Measurements from ENCODE around the gene CLDN6. TPM values are rescaled to one million over a fixed set of nuclear protein-coding genes. Genes with fewer than 3 reads are reported as not detected.

CLDN6 gene
- total RNA-seq, 2 experiments from 2014 or later = not detected

DNA sequence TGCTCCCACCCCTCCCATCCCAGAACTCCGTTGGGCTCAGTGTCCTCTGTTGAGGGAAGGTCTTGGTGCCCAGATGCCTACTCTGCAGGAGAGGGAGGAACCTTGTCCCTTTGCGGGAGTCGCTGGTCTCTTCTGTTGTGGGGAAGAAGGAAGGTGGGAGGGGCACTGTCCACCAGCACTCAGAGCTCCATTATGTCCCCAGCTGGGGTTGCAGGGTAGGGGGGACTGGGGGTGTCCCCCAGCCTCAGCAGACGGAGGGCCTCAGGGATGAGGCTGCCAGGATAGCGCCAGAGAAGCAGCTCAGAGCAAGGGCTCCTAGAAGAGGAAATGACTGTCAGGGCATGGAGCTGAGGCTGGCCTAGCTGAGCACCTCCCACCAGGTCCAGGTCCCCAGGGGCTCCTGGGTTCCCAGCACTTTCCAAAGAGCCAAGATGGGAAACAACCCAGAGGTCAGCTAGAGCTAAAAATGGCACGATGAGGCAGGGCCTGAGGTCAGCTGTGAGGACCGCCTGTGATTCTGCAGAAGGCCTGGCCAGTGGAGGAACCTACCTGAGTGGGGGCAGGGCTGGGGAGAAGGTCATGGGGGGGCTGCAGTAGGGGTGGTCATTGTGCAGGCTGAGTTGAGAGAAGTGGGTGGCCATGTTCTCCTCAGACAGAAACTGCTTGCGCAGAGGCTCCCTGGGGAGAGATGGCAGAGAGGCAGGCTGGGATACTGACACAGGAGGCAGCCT is 4.9 kb upstream of the CLDN6 start:
- ChIA-PET CTCF (interaction anchor here (0.7 to 6.6 kb wide), 8 partner anchors 8 to 139 kb away, joined by 3 to 80 read pairs (median 4); a partner anchor contains a TSS), POLR2A (interaction anchor here (0.9 to 1.7 kb wide), 3 partner anchors 43 to 53 kb away, joined by 3 to 4 read pairs (median 3); partner anchors contain the start of gene IL32)

DNA sequence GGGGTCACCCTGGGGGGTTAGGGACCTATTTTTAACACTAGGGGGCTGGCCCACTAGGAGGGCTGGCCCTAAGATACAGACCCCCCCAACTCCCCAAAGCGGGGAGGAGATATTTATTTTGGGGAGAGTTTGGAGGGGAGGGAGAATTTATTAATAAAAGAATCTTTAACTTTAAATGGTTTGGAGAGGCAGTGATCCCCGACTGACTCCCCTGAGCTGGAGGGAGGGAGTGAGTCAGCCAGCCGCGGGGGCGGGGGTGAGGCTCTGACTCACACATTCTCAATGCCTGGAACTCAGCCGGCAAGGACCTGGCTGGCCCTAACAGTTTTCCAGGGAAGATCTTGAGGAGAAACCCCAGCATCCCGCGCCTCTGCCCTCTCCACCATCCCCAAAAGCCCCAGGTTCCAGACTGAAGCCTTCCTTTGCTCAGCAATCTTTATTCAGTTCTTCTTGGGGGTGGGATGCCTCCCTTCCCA is 4.3 kb upstream of the CLDN6 start:
- ChIA-PET POLR2A (interaction anchor here (0.7 to 1.7 kb wide), 2 partner anchors 18 to 43 kb away, joined by 3 to 4 read pairs; partner anchors contain the start of gene IL32), CTCF (interaction anchor here (0.7 to 6.6 kb wide), 9 partner anchors 9 to 107 kb away, joined by 3 to 80 read pairs (median 6); a partner anchor contains a TSS)

DNA sequence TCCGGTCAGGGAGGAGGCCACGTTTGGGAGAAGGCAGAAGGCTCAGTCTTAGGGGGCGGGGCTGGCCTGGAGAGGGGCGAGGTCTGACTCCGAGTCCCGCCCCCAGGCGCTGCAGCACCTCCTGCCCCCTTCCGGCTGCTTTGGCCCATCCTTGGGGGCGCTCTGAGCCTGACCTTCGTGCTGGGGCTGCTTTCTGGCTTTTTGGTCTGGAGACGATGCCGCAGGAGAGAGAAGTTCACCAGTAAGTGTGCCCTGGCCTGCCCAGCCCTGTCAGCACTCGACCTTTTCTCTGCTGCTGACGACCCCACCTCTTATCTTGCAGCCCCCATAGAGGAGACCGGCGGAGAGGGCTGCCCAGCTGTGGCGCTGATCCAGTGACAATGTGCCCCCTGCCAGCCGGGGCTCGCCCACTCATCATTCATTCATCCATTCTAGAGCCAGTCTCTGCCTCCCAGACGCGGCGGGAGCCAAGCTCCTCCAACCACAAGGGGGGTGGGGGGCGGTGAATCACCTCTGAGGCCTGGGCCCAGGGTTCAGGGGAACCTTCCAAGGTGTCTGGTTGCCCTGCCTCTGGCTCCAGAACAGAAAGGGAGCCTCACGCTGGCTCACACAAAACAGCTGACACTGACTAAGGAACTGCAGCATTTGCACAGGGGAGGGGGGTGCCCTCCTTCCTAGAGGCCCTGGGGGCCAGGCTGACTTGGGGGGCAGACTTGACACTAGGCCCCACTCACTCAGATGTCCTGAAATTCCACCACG is 3.6 kb upstream of the CLDN6 start:
- CTCF ChIA-PET = interaction anchor here (0.5 to 6.6 kb wide), 9 partner anchors 10 to 107 kb away, joined by 3 to 80 read pairs (median 6); no protein-coding TSS in a partner anchor

DNA sequence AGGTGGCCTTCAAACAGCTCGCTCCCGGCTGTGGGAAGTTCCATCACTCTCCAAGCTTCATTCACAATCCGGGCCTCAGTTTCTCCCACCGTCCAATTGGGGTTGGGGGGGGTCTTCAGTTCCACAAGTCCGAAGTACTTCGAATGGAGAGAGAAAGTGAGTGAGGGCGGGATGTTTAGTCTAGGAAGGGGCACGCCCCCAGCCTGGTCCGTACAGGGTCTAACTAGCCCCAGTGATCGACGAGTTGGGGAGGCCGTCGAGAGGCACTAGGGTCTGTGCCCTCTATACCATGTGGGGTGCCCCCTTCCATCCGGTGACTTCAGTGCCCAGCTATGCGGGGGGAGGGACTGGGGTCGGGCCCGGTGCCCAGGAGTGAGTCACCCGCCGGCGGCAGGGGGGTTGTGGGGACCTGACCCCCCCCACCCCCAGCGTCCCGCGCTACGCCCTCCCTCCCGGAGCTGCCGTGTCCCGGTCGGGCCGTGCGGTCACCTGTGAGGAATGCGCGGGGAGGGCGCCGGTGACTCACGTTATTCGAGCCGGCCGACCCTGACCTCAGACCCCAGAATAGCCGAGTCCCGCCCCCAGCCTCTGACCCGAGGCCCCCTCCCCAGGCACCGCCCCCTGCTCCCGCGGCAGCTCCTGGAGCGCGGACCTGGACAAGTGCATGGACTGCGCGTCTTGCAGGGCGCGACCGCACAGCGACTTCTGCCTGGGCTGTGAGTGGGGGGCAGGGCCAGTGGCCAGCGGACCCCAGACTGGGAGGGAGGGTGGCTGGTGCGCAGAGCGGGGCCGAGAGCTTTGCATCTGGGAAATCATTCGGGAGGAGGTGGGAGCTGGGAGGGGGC is 2.8 kb upstream of the CLDN6 start:
- ChIA-PET POLR2A (interaction anchor here (0.6 to 1.5 kb wide), 6 partner anchors 9 to 109 kb away, joined by 3 to 7 read pairs (median 4); partner anchors contain the start of genes IL32 and PKMYT1), CTCF (interaction anchor here (0.5 to 6.6 kb wide), 7 partner anchors 9 to 87 kb away, joined by 3 to 80 read pairs (median 7); no protein-coding TSS in a partner anchor)

More for the DNA sequence above, 3.6 kb upstream of the CLDN6 start:
- POLR2A ChIA-PET = interaction anchor here (0.7 to 1.1 kb wide), 2 partner anchors 10 to 18 kb away, joined by 3 to 7 read pairs; no protein-coding TSS in a partner anchor

DNA sequence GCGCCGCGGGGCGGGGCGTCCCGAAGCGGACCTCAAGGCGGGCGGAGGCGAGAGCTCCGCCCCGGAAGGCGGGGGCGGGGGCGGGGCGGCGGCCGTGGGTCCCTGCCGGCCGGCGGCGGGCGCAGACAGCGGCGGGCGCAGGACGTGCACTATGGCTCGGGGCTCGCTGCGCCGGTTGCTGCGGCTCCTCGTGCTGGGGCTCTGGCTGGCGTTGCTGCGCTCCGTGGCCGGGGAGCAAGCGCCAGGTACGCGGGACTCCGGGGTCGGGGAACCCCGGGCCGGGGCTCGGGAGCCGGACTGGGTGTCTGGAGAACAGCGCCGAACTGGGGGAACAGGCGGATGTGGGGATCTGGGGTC is 2.2 kb upstream of the CLDN6 start, which contains the start of gene TNFRSF12A:
TSS of gene TNFRSF12A (plus strand) at position 122 of the 357 bp plus-strand sequence. CDS start at position 152, 30 bp downstream.
- ChIA-PET CTCF (interaction anchor here (1.5 to 6.6 kb wide), 5 partner anchors 9 to 50 kb away, joined by 4 to 80 read pairs (median 7); no protein-coding TSS in a partner anchor), POLR2A (interaction anchor here (0.6 to 1.5 kb wide), 6 partner anchors 9 to 109 kb away, joined by 3 to 7 read pairs (median 4); partner anchors contain the start of genes IL32 and PKMYT1)

DNA sequence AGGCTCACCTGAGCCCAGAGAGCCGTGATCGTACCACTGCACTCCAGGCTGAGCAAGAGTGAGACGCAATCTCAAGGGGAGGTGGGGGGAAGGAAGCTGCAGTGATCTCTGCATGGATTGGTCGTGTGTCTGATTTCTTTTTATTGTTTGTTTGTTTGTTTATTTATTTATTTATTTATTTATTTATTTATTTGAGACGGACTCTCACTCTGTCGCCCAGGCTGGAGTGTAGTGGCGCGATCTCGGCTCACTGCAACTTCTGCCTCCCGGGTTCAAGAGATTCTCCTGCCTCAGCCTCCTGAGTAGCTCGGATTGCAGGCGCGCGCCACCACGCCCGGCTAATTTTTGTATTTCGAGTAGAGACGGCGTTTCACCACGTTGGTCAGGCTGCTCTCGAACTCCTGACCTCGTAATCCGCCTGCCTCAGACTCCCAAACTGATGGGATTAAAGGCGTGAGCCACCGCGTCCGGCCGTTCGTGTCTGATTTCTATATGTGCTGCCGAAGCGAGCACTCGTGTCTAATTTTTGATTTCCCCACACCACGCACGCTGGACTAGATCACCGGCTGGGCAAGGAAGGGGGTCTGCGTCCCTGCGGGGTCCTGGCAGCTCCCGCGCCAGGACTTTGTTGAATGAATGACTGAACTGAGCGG is 1.7 kb upstream of the CLDN6 start:
- CTCF ChIA-PET = interaction anchor here (1.0 to 6.6 kb wide), 7 partner anchors 8 to 110 kb away, joined by 3 to 80 read pairs (median 6); no protein-coding TSS in a partner anchor
- POLR2A ChIA-PET = interaction anchor here (1.3 to 1.5 kb wide), 4 partner anchors 10 to 110 kb away, joined by 3 to 6 read pairs (median 4); partner anchors contain the start of genes IL32 and PKMYT1

DNA sequence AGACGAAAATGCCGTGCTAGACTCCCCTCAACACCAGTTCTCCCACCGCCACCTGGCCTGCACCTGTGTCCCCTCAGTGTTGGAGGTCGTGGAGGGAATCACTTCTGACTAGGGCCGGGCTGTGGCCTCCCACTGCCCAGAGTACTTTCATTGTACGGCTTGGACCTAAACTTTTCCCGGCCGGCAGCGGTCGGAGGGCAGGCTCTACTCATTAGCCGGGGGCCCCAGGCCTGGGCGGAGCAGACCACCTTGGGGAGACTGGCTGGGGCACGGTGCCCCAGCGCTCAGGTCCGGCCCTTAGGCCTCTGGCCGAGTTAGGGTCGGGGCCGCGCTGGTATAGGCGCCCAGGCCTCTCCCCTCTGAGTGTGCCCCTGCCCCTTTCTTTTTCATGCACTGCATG is 639 bp downstream of the CLDN6 start:
- ChIA-PET CTCF (interaction anchor here (1.1 to 6.6 kb wide), 2 partner anchors 14 to 384 kb away, joined by 3 to 80 read pairs; partner anchors contain the start of gene ZNF174), POLR2A (no interaction called here)

DNA sequence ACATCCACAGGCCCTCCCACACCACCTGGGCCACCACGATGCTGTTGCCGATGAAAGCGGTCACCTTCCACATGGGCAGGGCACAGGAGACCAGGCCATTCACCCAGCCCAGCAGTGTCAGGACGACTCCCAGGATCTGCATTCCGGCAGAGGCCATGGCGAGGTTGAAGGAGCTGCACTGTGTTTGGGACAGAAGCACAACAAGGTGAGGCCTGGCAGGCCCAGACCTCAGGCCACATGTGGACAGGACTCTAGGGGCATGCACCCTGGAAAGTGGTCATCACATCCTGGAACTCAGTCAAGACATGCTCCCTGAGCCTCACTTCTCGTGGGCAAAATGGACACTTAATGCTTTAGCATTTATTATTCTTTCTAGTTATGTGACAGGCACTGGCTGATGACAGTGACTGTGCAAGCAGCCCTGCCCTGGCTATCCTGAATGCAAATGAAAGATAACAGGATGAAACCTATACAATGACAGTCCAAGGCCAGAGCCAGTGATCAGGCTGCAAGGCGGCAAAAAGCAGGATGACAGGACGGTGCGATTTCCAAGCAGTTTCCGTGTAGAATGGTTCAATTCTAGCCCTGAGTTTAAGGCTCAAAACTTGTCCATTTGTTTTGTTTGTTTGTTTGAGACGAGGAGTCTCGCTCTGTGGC is 2.0 kb downstream of the CLDN6 start:
- CTCF ChIA-PET = interaction anchor here (1.2 kb wide), 1 partner anchor 16 kb away, joined by 4 read pairs; no protein-coding TSS in a partner anchor

DNA sequence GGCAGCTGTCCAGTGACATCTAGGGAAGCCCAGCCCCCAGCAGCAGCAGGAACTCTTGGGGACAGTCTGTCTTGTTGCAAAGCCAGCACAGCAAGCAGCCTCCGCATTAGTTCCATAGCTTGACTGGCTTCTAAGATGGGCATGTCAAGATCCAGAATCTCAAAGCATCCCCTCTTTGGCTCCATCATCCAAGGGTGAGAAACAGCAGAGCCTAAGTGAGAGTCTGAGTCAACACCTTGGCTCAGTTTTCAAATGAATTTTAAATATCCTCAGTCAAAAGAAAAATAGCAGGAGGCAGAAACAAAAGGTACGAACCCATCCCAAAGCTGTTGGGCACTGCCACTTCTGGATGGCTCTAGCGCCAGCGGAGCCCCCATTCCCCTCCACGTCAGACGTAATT is 3.0 kb downstream of the CLDN6 start:
- POLR2A ChIA-PET = no interaction called here
- CTCF ChIA-PET = interaction anchor here (1.2 to 1.4 kb wide), 2 partner anchors 11 to 17 kb away, joined by 3 to 4 read pairs; no protein-coding TSS in a partner anchor

More for the DNA sequence above, 2.0 kb downstream of the CLDN6 start:
- POLR2A ChIA-PET = no interaction called here

DNA sequence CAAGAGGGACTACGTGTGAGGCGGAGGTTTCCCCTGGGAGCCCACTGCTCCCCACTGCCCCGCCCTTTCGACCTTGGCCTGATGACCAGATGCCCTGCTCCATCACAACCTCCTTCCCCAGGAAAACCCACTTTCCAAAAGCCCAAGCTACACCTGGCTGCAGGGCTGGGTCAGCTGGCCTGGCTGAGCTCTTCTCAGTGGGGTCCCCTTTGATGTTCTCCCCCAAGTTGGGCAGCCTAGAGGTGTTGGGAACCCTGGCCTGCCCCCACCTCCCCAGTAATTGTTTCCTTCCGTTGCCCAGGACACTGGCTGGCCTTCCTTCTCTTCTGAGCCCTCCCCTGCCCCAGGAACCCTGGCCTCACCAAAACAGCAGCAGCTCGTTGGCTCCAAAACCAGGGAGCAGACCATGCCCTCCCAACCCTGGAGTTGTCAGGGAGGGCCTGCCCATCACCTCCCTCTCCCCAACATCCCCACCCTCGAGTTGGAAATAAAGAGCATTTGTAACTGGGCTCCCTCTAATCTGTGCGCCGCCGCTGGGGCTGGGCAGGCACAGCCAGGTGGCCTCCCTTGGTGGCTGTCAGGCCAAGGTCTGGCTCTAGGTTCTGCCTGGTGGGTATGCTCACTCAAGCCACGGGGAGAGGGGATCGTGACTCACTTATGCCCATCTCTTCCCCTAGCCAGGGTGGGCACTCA is 3.8 kb downstream of the CLDN6 start:
- POLR2A ChIA-PET = no interaction called here
- CTCF ChIA-PET = interaction anchor here (0.6 to 1.4 kb wide), 2 partner anchors 10 to 11 kb away, joined by 3 to 4 read pairs; no protein-coding TSS in a partner anchor

DNA sequence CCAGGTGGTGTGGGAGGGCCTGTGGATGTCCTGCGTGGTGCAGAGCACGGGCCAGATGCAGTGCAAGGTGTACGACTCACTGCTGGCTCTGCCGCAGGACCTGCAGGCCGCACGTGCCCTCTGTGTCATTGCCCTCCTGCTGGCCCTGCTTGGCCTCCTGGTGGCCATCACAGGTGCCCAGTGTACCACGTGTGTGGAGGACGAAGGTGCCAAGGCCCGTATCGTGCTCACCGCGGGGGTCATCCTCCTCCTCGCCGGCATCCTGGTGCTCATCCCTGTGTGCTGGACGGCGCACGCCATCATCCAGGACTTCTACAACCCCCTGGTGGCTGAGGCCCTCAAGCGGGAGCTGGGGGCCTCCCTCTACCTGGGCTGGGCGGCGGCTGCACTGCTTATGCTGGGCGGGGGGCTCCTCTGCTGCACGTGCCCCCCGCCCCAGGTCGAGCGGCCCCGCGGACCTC is 4.5 kb downstream of the CLDN6 start:
- POLR2A ChIA-PET = no interaction called here
- CTCF ChIA-PET = interaction anchor here (0.6 kb wide), 1 partner anchor 11 kb away, joined by 4 read pairs; no protein-coding TSS in a partner anchor

DNA sequence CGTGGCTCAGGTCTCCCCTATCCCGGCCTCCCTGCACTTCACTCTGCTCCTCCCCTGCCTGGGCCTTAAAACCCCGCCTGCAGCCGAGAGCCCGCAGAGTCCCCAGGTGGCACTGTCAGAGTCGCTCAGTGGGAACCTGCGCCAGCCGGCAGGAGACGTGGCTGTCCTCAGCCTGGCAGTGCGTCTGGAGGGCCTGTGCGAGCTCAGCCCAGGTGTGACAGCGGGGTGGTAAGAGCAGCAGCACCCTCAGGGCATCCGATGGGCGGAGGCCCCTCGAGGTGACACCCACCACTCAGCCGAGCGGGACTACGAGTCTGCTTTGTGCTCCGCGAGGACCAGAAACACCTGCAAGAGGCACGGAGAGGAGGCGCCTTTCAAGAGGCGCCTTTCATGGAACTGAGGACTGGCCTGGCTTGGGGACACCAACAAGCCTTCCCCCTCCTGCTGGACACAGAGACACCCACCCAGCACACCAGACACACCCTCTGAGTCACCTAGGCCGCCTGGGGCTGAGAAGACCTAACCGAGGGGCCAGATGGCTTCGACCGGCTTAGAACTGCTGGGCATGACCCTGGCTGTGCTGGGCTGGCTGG is 5.1 kb downstream of the CLDN6 start, which contains the start of gene CLDN9:
TSS of gene CLDN9 (plus strand) at position 96 of the 593 bp plus-strand sequence. CDS start at position 536, 440 bp downstream.
- POLR2A ChIA-PET = no interaction called here
- CTCF ChIA-PET = no interaction called here

DNA sequence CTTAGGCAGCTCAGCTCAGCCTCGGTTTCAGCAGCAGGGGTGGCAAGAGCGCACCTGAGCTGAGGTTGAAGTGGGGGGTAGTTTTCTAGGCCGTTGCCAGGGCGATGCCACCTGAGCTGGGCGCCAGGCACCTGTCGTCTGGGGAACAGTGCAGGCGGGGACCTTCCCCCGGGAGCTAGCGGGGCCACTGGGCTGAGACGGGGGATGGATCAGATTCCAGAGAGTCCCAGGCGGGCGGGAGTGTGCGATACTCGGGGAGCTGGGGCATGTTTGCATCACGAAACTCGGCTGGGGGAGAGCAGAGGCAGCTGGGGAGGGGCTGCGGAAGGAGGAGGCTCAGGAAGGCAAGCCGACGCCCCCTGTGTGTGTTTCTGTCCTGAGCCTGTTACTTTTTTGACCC is 5.7 kb downstream of the CLDN6 start:
- CTCF ChIA-PET = interaction anchor here (2.2 kb wide), 1 partner anchor 9 kb away, joined by 6 read pairs; the partner anchor contains the start of gene TNFRSF12A
- POLR2A ChIA-PET = no interaction called here

DNA sequence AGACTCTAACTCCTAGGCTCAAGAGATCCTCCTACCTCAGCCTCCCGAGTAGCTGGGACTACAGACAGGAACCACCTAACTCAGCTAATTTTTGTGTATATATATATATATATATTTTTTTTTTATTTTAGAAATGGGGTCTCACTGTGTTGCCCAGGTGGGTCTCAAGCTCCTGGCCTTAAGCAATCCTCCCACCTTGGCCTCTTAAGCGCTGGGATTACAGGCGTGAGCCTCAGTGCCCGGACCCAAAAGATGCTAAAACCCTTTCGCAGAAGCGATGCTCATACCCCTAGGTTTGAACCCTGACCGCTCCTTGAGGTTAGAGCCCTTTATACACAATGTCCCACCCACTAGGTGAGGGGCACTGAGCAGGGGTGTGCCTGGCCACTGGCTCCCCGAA is 7.5 kb downstream of the CLDN6 start:
- CTCF ChIA-PET = interaction anchor here (2.2 to 7.2 kb wide), 2 partner anchors 11 to 19 kb away, joined by 6 to 73 read pairs; partner anchors contain the start of gene TNFRSF12A
- POLR2A ChIA-PET = no interaction called here

DNA sequence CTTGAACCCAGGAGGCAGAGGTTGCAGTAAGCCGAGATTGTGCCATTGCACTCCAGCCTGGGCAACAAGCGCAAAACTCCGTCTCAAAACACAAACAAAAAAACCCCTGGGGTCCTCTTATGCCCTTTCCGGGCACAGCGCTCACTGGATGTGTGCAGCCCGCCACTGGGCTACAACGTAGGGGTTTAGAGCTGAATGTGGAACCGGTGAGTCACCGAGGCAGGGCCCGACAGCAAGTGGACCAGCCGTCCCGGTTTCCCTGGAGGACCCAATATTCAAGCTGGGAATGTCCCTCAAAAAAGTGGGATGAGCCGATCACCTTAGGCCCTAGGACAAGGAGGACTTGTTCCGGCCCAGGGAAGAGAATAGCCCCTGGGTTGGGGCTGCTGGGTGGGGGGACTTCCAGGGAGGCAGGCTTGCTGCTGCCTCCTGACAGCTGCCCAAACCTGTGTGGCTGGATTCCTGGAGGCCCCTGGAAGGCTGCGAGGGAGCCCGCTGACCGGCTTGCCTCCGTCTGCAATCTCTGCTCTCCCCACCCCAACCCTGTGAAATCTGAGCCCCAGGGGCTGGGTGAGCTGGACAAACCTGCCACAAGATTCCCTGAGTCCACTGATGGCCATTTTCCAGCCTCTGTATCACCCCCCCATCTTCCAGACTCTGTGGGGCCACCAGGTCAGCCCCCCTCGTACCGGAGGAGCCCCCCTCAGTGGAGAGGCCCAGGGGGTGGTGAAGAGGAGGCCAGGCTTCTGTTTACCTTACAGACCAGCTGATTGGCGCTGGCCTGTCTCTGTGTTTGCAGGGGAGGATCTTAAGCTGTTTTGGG is 8.2 kb downstream of the CLDN6 start:
- POLR2A ChIA-PET = interaction anchor here (0.8 kb wide), 1 partner anchor 14 kb away, joined by 3 read pairs; no protein-coding TSS in a partner anchor
- CTCF ChIA-PET = interaction anchor here (0.7 to 7.2 kb wide), 2 partner anchors 20 to 60 kb away, joined by 3 to 73 read pairs; no protein-coding TSS in a partner anchor

Data from activated CD8-positive, alpha-beta memory T cell treated with anti-CD3 and anti-CD28 coated beads for 36 hours (primary cell).